ENCODE results near the gene C1orf35.

C1orf35 gene

GRCh38 chr1:228062085-228062791 is 40.9 kb downstream of the C1orf35 start:
- DNase-seq = no peak

GRCh38 chr1:228061411-228062084 is 41.6 kb downstream of the C1orf35 start:
- no peak for DNase-seq

GRCh38 chr1:228060458-228061190 is 42.5 kb downstream of the C1orf35 start:
- no peak for DNase-seq

GRCh38 chr1:228059634-228060457 is 43.3 kb downstream of the C1orf35 start:
- DNase-seq = peak; percentile 90

GRCh38 chr1:228058949-228059633 is 44.0 kb downstream of the C1orf35 start:
- no peak for DNase-seq

GRCh38 chr1:228058172-228058948 is 44.8 kb downstream of the C1orf35 start:
- DNase-seq = no peak

All from NCI-H748 treated with DMSO at 0.1 percent for 48 hours (cell line).